Measurements from ENCODE around the gene ANGEL2. TPM values are rescaled to one million over a fixed set of nuclear protein-coding genes. Genes with fewer than 3 reads are reported as not detected.
"Not testable (repeated sequence)": the region's sequence is repeated elsewhere in the genome, so short reads cannot be mapped to it uniquely, and the experiment has no call there.

Gene ANGEL2
- total RNA-seq, 1 donor from 2014 or later, result 46.2 TPM

DNA sequence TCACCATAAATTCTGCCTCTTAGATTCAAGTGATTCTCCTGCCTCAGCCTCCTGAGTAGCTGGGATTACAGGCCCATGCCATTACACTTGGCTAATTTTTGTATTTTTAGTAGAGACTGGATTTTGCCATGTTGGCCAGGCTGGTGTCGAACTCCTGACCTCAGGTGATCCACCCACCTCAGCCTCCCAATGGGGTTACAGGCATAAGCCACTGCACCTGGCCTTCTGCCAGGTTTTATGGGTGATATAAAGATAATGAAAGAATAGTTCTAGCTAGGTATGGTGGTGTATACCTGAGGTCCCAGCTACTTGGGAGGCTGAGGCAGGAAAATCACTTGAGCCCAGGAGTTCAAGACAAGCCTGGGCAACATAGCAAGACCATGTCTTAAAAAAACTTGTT, 50.7 kb downstream of the ANGEL2 start:
- DNase-seq (ENCODE audit: low spot score); intact Hi-C loops (cut with micrococcal nuclease); H3K9me3 Mint-ChIP-seq; H3K27ac Mint-ChIP-seq; H3K36me3 Mint-ChIP-seq (ENCODE audit: low read depth); H3K4me3 Mint-ChIP-seq (ENCODE audit: low read depth); H3K4me1 Mint-ChIP-seq (ENCODE audit: low read depth): not testable (repeated sequence)
- peaks cover 16% of the 10 kb centered on the region for H3K27me3 Mint-ChIP-seq (ENCODE audit: low read depth)

DNA sequence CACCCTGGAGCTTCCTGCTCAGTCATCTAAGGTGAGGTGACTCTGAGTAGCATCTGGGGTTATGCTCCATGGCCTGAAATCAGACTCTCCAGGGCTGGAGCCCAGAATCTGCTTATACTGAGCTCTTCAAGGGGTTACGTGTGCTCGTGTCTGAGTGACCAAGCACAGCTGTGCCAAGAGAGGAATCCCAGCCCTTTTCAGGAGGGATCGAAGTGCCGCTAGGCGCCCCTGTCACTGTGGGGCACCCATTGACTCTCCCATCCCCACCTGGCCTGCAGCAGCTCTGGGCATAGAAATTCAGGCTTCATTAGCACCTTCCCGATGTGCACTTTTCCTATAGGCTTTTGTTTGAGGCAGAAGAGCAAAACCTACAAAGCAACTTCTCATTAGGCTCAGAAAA, 51.6 kb downstream of the ANGEL2 start:
- no peak for DNase-seq (ENCODE audit: low spot score)
- peaks cover 11% of the 10 kb centered on the region for H3K27me3 Mint-ChIP-seq (ENCODE audit: low read depth)
- H3K4me1 Mint-ChIP-seq (ENCODE audit: low read depth), result peaks cover 5% of the 10 kb centered on the region
- no peak overlapping the region for H3K27ac Mint-ChIP-seq
- intact Hi-C loops (cut with micrococcal nuclease), result no loop called here
- H3K4me3 Mint-ChIP-seq (ENCODE audit: low read depth), result no peak overlapping the region
- no peaks in the 10 kb centered on the region for H3K36me3 Mint-ChIP-seq (ENCODE audit: low read depth)
- H3K9me3 Mint-ChIP-seq, result no peaks in the 10 kb centered on the region

- no peak overlapping the region for H3K4me3 Mint-ChIP-seq (ENCODE audit: low read depth)
- H3K27ac Mint-ChIP-seq, result no peak overlapping the region
- H3K36me3 Mint-ChIP-seq (ENCODE audit: low read depth), result no peaks in the 10 kb centered on the region
- intact Hi-C loops (cut with micrococcal nuclease), result no loop called here
- no peaks in the 10 kb centered on the region for H3K9me3 Mint-ChIP-seq
- peaks cover 8% of the 10 kb centered on the region for H3K27me3 Mint-ChIP-seq (ENCODE audit: low read depth)
- no peak for DNase-seq (ENCODE audit: low spot score)
- H3K4me1 Mint-ChIP-seq (ENCODE audit: low read depth), result no peaks in the 10 kb centered on the region
Observed at GRCh38 chr1:212962509-212962908, 53.2 kb downstream of the ANGEL2 start.

GRCh38 chr1:212960932-212961331, 54.7 kb downstream of the ANGEL2 start:
- Mint-ChIP-seq H3K27ac (no peak overlapping the region), H3K36me3 (ENCODE audit: low read depth) (no peaks in the 10 kb centered on the region), H3K4me3 (ENCODE audit: low read depth) (no peak overlapping the region), H3K27me3 (ENCODE audit: low read depth) (peaks cover 11% of the 10 kb centered on the region), H3K9me3 (no peaks in the 10 kb centered on the region), H3K4me1 (ENCODE audit: low read depth) (no peaks in the 10 kb centered on the region)
- DNase-seq (ENCODE audit: low spot score), result no peak
- intact Hi-C loops (cut with micrococcal nuclease), result no loop called here

DNA sequence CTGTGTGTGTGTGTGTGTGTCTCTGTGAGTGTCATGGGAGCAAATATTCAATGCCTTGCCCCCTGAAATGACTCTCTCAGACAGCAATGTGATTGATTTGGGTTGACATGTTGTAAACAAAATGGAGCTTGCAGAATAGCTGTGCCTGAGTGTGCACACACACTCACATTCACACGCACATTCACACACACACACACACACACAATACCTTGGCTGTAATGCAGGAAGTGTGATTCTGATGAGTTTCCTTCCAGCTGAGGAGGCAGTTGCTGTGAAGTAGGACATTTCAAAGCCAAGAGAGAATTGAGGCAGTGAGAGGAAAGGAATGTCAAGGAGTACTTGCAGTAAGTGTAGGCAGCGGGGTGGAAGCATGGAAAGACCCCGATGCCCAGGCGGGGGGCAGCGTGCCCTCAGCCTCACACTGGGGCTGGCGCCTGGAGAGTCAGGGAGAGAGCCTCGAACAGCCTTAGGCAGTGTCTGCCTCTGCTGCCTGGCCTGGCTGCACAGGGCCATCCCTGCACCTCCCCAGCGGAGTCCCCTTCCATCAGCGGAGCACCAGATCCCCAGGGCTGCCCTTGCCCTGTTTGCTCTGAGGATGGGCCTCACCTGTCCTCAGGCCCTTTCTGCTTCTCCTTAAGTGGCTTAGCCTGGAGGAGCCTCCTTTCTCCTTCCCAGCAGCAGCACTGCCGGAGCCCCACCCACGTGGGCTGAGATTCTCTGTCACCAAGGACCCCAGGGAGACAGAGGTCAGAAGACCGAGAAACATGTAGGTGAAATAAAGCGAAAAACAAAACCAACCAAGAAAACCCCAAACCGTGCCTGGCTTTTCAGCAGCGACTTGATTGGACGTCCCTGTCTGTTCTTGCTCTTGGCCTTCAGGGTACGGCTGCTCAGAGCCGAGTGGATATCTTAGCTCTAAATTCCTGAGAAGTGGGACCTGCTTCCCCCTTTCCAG, 56.1 kb downstream of the ANGEL2 start:
- H3K4me1 Mint-ChIP-seq (ENCODE audit: low read depth), result no peaks in the 10 kb centered on the region
- no peak overlapping the region for H3K27ac Mint-ChIP-seq
- no peak for DNase-seq (ENCODE audit: low spot score)
- H3K9me3 Mint-ChIP-seq, result no peaks in the 10 kb centered on the region
- no peaks in the 10 kb centered on the region for H3K36me3 Mint-ChIP-seq (ENCODE audit: low read depth)
- intact Hi-C loops (cut with micrococcal nuclease), result no loop called here
- peaks cover 16% of the 10 kb centered on the region for H3K27me3 Mint-ChIP-seq (ENCODE audit: low read depth)
- no peak overlapping the region for H3K4me3 Mint-ChIP-seq (ENCODE audit: low read depth)

GRCh38 chr1:212958175-212958574, 57.5 kb downstream of the ANGEL2 start:
- H3K27me3 Mint-ChIP-seq (ENCODE audit: low read depth), result peaks cover 25% of the 10 kb centered on the region
- no peak overlapping the region for H3K27ac Mint-ChIP-seq
- intact Hi-C loops (cut with micrococcal nuclease), result no loop called here
- no peak overlapping the region for H3K4me3 Mint-ChIP-seq (ENCODE audit: low read depth)
- H3K9me3 Mint-ChIP-seq, result no peaks in the 10 kb centered on the region
- DNase-seq (ENCODE audit: low spot score), result no peak
- no peaks in the 10 kb centered on the region for H3K4me1 Mint-ChIP-seq (ENCODE audit: low read depth)
- no peaks in the 10 kb centered on the region for H3K36me3 Mint-ChIP-seq (ENCODE audit: low read depth)

GRCh38 chr1:212957546-212957945, 58.1 kb downstream of the ANGEL2 start:
- Mint-ChIP-seq H3K27me3 (ENCODE audit: low read depth) (peaks cover 30% of the 10 kb centered on the region), H3K9me3 (no peaks in the 10 kb centered on the region), H3K4me3 (ENCODE audit: low read depth) (no peak overlapping the region), H3K27ac (no peak overlapping the region), H3K36me3 (ENCODE audit: low read depth) (no peaks in the 10 kb centered on the region), H3K4me1 (ENCODE audit: low read depth) (no peaks in the 10 kb centered on the region)
- intact Hi-C loops (cut with micrococcal nuclease), result no loop called here
- DNase-seq (ENCODE audit: low spot score), result no peak

GRCh38 chr1:212955961-212956620, 59.6 kb downstream of the ANGEL2 start:
- Mint-ChIP-seq H3K27me3 (ENCODE audit: low read depth) (peaks cover 36% of the 10 kb centered on the region), H3K36me3 (ENCODE audit: low read depth) (no peaks in the 10 kb centered on the region), H3K4me3 (ENCODE audit: low read depth) (no peak overlapping the region), H3K4me1 (ENCODE audit: low read depth) (no peaks in the 10 kb centered on the region), H3K27ac (no peak overlapping the region), H3K9me3 (no peaks in the 10 kb centered on the region)
- no peak for DNase-seq (ENCODE audit: low spot score)
- intact Hi-C loops (cut with micrococcal nuclease), result no loop called here

DNA sequence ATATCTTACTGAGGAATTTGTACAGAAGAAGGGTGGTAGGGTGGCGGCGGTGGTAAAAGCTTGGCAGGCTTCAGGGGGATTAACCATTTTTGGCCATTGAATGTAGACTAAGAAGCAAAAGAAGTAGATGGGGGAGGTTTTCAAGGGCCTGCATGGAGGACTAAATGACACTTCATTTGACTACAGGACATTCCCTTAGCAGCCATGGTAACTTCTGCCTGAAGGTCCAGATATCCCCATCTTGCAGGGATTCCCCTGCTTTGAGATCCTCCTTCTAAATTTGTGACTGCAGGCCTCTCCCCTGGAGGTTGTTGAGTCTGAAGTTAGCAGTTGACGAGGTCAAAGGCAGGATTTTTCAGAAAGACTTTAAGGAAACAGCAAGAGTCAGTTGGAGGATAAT, 60.6 kb downstream of the ANGEL2 start:
- intact Hi-C loops (cut with micrococcal nuclease), result no loop called here
- Mint-ChIP-seq H3K36me3 (ENCODE audit: low read depth) (no peaks in the 10 kb centered on the region), H3K27ac (no peak overlapping the region), H3K9me3 (no peaks in the 10 kb centered on the region), H3K4me1 (ENCODE audit: low read depth) (peaks cover 2% of the 10 kb centered on the region), H3K27me3 (ENCODE audit: low read depth) (peaks cover 42% of the 10 kb centered on the region), H3K4me3 (ENCODE audit: low read depth) (no peak overlapping the region)
- no peak for DNase-seq (ENCODE audit: low spot score)

GRCh38 chr1:212954514-212954913, 61.2 kb downstream of the ANGEL2 start:
- intact Hi-C loops (cut with micrococcal nuclease), result no loop called here
- Mint-ChIP-seq H3K9me3 (no peaks in the 10 kb centered on the region), H3K4me1 (ENCODE audit: low read depth) (peaks cover 2% of the 10 kb centered on the region), H3K4me3 (ENCODE audit: low read depth) (no peak overlapping the region), H3K27ac (no peak overlapping the region), H3K36me3 (ENCODE audit: low read depth) (no peaks in the 10 kb centered on the region), H3K27me3 (ENCODE audit: low read depth) (peaks cover 46% of the 10 kb centered on the region)
- DNase-seq (ENCODE audit: low spot score), result no peak

- H3K27me3 Mint-ChIP-seq (ENCODE audit: low read depth), result peaks cover 57% of the 10 kb centered on the region
- peaks cover 2% of the 10 kb centered on the region for H3K4me1 Mint-ChIP-seq (ENCODE audit: low read depth)
Observed at GRCh38 chr1:212953321-212953720, 62.3 kb downstream of the ANGEL2 start.

GRCh38 chr1:212952641-212952976, 63.1 kb downstream of the ANGEL2 start:
- no peaks in the 10 kb centered on the region for H3K36me3 Mint-ChIP-seq (ENCODE audit: low read depth)

More at GRCh38 chr1:212953321-212953720, 62.3 kb downstream of the ANGEL2 start:
- Mint-ChIP-seq H3K36me3 (ENCODE audit: low read depth) (no peaks in the 10 kb centered on the region), H3K9me3 (peaks cover 4% of the 10 kb centered on the region), H3K4me3 (ENCODE audit: low read depth) (no peak overlapping the region), H3K27ac (no peak overlapping the region)
- no peak for DNase-seq (ENCODE audit: low spot score)
- intact Hi-C loops (cut with micrococcal nuclease), result no loop called here

GRCh38 chr1:212951947-212952640, 63.6 kb downstream of the ANGEL2 start:
- Mint-ChIP-seq H3K27me3 (ENCODE audit: low read depth) (peaks cover 58% of the 10 kb centered on the region), H3K27ac (no peak overlapping the region), H3K4me3 (ENCODE audit: low read depth) (peak overlapping the region; percentile 44), H3K36me3 (ENCODE audit: low read depth) (no peaks in the 10 kb centered on the region), H3K9me3 (peaks cover 6% of the 10 kb centered on the region), H3K4me1 (ENCODE audit: low read depth) (peaks cover 2% of the 10 kb centered on the region)
- intact Hi-C loops (cut with micrococcal nuclease), result no loop called here
- no peak for DNase-seq (ENCODE audit: low spot score)

More at GRCh38 chr1:212952641-212952976, 63.1 kb downstream of the ANGEL2 start:
- H3K9me3 Mint-ChIP-seq, result peaks cover 6% of the 10 kb centered on the region
- H3K4me3 Mint-ChIP-seq (ENCODE audit: low read depth), result no peak overlapping the region
- intact Hi-C loops (cut with micrococcal nuclease), result no loop called here
- no peak for DNase-seq (ENCODE audit: low spot score)
- peaks cover 2% of the 10 kb centered on the region for H3K4me1 Mint-ChIP-seq (ENCODE audit: low read depth)
- peaks cover 58% of the 10 kb centered on the region for H3K27me3 Mint-ChIP-seq (ENCODE audit: low read depth)
- H3K27ac Mint-ChIP-seq, result no peak overlapping the region

Data from activated T-helper 2 cell treated with anti-CD3 and anti-CD28 coated beads, Interferon-gamma antibody, Interleukin-2, Interleukin-4, amounts not matched to agents 10 μg/mL and 5 μg/mL and 100 μg/mL, durations not matched to agents 14 hours and 24 hours and 36 hours (primary cell).